GM12878 (cell line): ENCODE measurements around the gene KRTAP10-1. TPM values are rescaled to one million over a fixed set of nuclear protein-coding genes. Genes with fewer than 3 reads are reported as not detected.

Experiments used
- ATAC-seq: fragments of 200-7000 bp; cut with Tn5 transposase; 3 replicates; pipeline ENCODE4 v1.9.1; 2020; ENCODE audit warnings: mild to moderate bottlenecking, moderate library complexity
- BruUV-seq: library from RNA; stranded (reverse); fragments of 400-500 nt; replicated peaks from 2 replicates; lab custom pipeline; 2021; lab: Mats Ljungman, UMichigan
- CTCF ChIA-PET: fragments of 300-600 bp; sonication (Branson Sonifier 250); formaldehyde crosslinking; extraction: SDS; loops from one replicate; lab custom pipeline; 2021; ENCODE audit warnings: inconsistent platforms; lab: Yijun Ruan, JAX
- POLR2A ChIA-PET: fragments of 350-600 bp; formaldehyde crosslinking; extraction: SDS; loops from one replicate; lab custom pipeline; 2021; ENCODE audit warnings: inconsistent platforms; lab: Charles Lee
- RAD21 ChIA-PET: fragments of 300-600 bp; sonication (Branson Sonifier 250); formaldehyde crosslinking; loops from one replicate; lab custom pipeline; 2023; ENCODE audit warnings: antibody characterized with exemption; ENCODE audit not compliant: unreplicated experiment; lab: Charles Lee
- SMC1A ChIA-PET: fragments of 300-600 bp; sonication (Branson Sonifier 250); formaldehyde crosslinking; loops from one replicate; lab custom pipeline; 2023; ENCODE audit not compliant: unreplicated experiment, uncharacterized antibody; lab: Charles Lee
- DNase-seq: peaks from one replicate; pipeline ENCODE4 v3.0.0-alpha.2; 2011; ENCODE audit warnings: low read depth, low spot score
- FAIRE-seq: peaks from 3 replicates; lab custom pipeline; 2011; peaks lifted over from hg19 to GRCh38; lab: Jason Lieb, UNC
- H2AFZ ChIP-seq: 2 replicates; pipeline ENCODE4 v1.6.0; 2011; ENCODE audit warnings: low read depth, low read length, control low read depth; ENCODE audit not compliant: control insufficient read depth
- H3K27ac ChIP-seq: 2 replicates; pipeline ENCODE4 v1.5.1; 2011; ENCODE audit warnings: control low read depth; ENCODE audit not compliant: control insufficient read depth, insufficient read depth
- H3K27me3 ChIP-seq, 2 experiments: replicated peaks in 1 of 2; 2 replicates each; pipeline versions ENCODE4 v1.6.0 to v1.6.1; 2011; ENCODE audit warnings: low read length in 1 of 2; ENCODE audit not compliant: control insufficient read depth in 2 of 2, insufficient read depth in 2 of 2
- H3K36me3 ChIP-seq, 2 experiments: 2 replicates each; pipeline ENCODE4 v1.5.1; 2011; ENCODE audit warnings: low read length in 1 of 2; ENCODE audit not compliant: control insufficient read depth in 2 of 2, insufficient read depth in 2 of 2
- H3K4me1 ChIP-seq: 2 replicates; pipeline ENCODE4 v1.6.1; 2011; ENCODE audit warnings: mild to moderate bottlenecking, low read length, moderate library complexity, mixed read lengths; ENCODE audit not compliant: control insufficient read depth, insufficient read depth
- H3K4me2 ChIP-seq: 2 replicates; pipeline ENCODE4 v1.6.0; 2011; ENCODE audit warnings: control low read depth; ENCODE audit not compliant: control insufficient read depth, insufficient read depth
- H3K4me3 ChIP-seq: fragments of 200-600 bp; sonication (generic); 2 replicates; pipeline ENCODE4 v1.5.1; 2016
- H3K79me2 ChIP-seq: 2 replicates; pipeline ENCODE4 v1.6.0; 2011; ENCODE audit warnings: low read length; ENCODE audit not compliant: control insufficient read depth, insufficient read depth
- H3K9ac ChIP-seq: 2 replicates; pipeline ENCODE4 v1.8.0; 2011; ENCODE audit warnings: low read length, control low read depth, mixed read lengths; ENCODE audit not compliant: control insufficient read depth, insufficient read depth
- H3K9me3 ChIP-seq: replicated peaks from 3 replicates; pipeline ENCODE4 v1.5.1; 2011; ENCODE audit warnings: mild to moderate bottlenecking, low read length; ENCODE audit not compliant: control insufficient read depth, insufficient read depth
- H4K20me1 ChIP-seq: 2 replicates; pipeline ENCODE4 v1.6.0; 2011; ENCODE audit not compliant: control insufficient read depth, insufficient read depth
- BRCA1 ChIP-seq: IDR thresholded peaks from 2 replicates; pipeline ENCODE4 v1.6.1; 2011; ENCODE audit warnings: low read depth, low read length, improper control_type of control experiment
- E2F4 ChIP-seq: IDR thresholded peaks from 2 replicates; pipeline ENCODE4 v1.6.1; 2012; ENCODE audit warnings: low read depth, low read length, improper control_type of control experiment
- FOS ChIP-seq: IDR thresholded peaks from 3 replicates; pipeline ENCODE4 v1.6.1; 2011; ENCODE audit warnings: borderline replicate concordance; ENCODE audit not compliant: insufficient read length; ENCODE audit errors: extremely low read depth
- IRF3 ChIP-seq: fragments of 450-650 bp; IDR thresholded peaks from 2 replicates; pipeline ENCODE4 v1.6.1; 2014; ENCODE audit warnings: mild to moderate bottlenecking
- NR2C1 ChIP-seq: fragments of 450-650 bp; IDR thresholded peaks from 2 replicates; pipeline ENCODE4 v1.6.1; 2017; ENCODE audit warnings: antibody characterized with exemption, mild to moderate bottlenecking, moderate library complexity
- NR2F1 ChIP-seq: fragments of 450-650 bp; conservative IDR thresholded peaks from 2 replicates; pipeline ENCODE4 v1.6.1; 2017; ENCODE audit warnings: mild to moderate bottlenecking
- POU2F2 ChIP-seq: IDR thresholded peaks from 3 replicates; pipeline ENCODE4 v1.6.1; 2011; ENCODE audit warnings: low read depth, mild to moderate bottlenecking, low read length, borderline replicate concordance
- PRDM15 ChIP-seq: fragments of 450-650 bp; formaldehyde crosslinking; IDR thresholded peaks from 2 replicates; pipeline ENCODE4 v1.4.0; 2020; ENCODE audit warnings: mild to moderate bottlenecking, moderate library complexity
- SIN3A ChIP-seq: IDR thresholded peaks from 2 replicates; pipeline ENCODE4 v1.6.1; 2012; ENCODE audit warnings: low read depth, low read length, improper control_type of control experiment
- TBL1XR1 ChIP-seq: IDR thresholded peaks from 2 replicates; pipeline ENCODE4 v1.6.1; 2012; ENCODE audit warnings: low read depth, low read length, improper control_type of control experiment
- ZNF217 ChIP-seq: fragments of 450-650 bp; IDR thresholded peaks from 2 replicates; pipeline ENCODE4 v1.6.1; 2017; ENCODE audit warnings: antibody characterized with exemption, mild to moderate bottlenecking
- WGBS: methylation state at CpG from one replicate; pipeline ENCODE4 v1.1.6; 2016; ENCODE audit warnings: low lambda C conversion rate; ENCODE audit not compliant: insufficient replicate concordance, insufficient coverage; ENCODE audit errors: missing lambda C conversion rate; 5-methylcytosine and 5-hydroxymethylcytosine counted together
- in situ Hi-C: fragments of 300-500 bp; cut with MboI; formaldehyde crosslinking; loops from 9 replicates; pipeline ENCODE4 v1.14.3; 2018; ENCODE audit warnings: mixed read lengths
- intact Hi-C: fragments of 100-400 bp; cut with micrococcal nuclease; formaldehyde crosslinking; loops from one replicate; pipeline ENCODE4 v1.14.2; 2022; ENCODE audit not compliant: unreplicated experiment
- polyA plus RNA-seq, 11 experiments: library from polyadenylated mRNA; depleted of rRNA in 4 of 11; unstranded in 6 of 11; stranded (reverse) in 5 of 11; fragments of >200 nt; fragmentation: Nextera tagmentation in 4 of 11; fragmentation: Illumina TruSeq in 1 of 11; extraction: Ambion mirVana in 4 of 11; extraction: Trizol in 1 of 11; gene quantifications; 1 replicate in 1 of 11; 2 replicates in 10 of 11; pipeline versions ENCODE4 v1.2.1 to v1.2.3, GENCODE V29; 2011 to 2016; ENCODE audit warnings: inconsistent platforms in 2 of 11, missing spikeins in 2 of 11, low read depth in 1 of 11
- total RNA-seq, 4 experiments: library from RNA; depleted of rRNA in 3 of 4; stranded (reverse); fragments of >200 nt in 3 of 4; fragmentation: Illumina TruSeq in 1 of 4; extraction: Trizol in 1 of 4; gene quantifications; 2 replicates each; pipeline versions ENCODE4 v1.2.1 to v1.2.3, GENCODE V29; 2013 to 2021

Gene KRTAP10-1
- total and polyA plus RNA-seq, 10 of the 15 experiments (the other 5 are each of a cell fraction or from before 2014, with no cell fraction given), result not detected

GRCh38 chr21:44582055-44582454, 42.1 kb upstream of the KRTAP10-1 start (continued):
- TF ChIP-seq PRDM15 (CRISPR knock-in tag), result no peak
- no peak for TF ChIP-seq BRCA1
- no peak for TF ChIP-seq SIN3A

- no peaks in the 10 kb centered on the region for H4K20me1 ChIP-seq
- in situ Hi-C loops (no loop called here), intact Hi-C loops (no loop called here)
- no peak overlapping the region for H3K4me2 ChIP-seq
- H3K79me2 ChIP-seq, result no peaks in the 10 kb centered on the region
- TF ChIP-seq NR2F1 (no peak), NR2C1 (no peak), IRF3 (no peak), TBL1XR1 (no peak), FOS (no peak), E2F4 (no peak), POU2F2 (no peak), ZNF217 (no peak)
- H3K9me3 ChIP-seq, result peaks cover 5% of the 10 kb centered on the region; the same call in 2 of the 3 replicates
- H3K9ac ChIP-seq, result no peak overlapping the region
- no peak for FAIRE-seq
- ATAC-seq, result no peak
- H3K36me3 ChIP-seq, result no peaks in the 10 kb centered on the region
- no peaks in the 10 kb centered on the region for H3K27me3 ChIP-seq
- CTCF ChIA-PET, result no interaction called here
- H3K27ac ChIP-seq, result no peak overlapping the region
- RAD21 ChIA-PET, result no interaction called here
- POLR2A ChIA-PET, result no interaction called here
- SMC1A ChIA-PET, result no interaction called here
- BruUV-seq, result no TSS peak
- WGBS, result 32% methylated on average over 3 of the region's 3 CpGs
- no peaks in the 10 kb centered on the region for H3K4me1 ChIP-seq
- H3K4me3 ChIP-seq, result no peak overlapping the region
- no peak overlapping the region for H2AFZ ChIP-seq
- DNase-seq, result no peak
Measured at GRCh38 chr21:44581158-44581557, 41.2 kb upstream of the KRTAP10-1 start.
